Measurements from ENCODE around the gene DACT2. TPM values are rescaled to one million over a fixed set of nuclear protein-coding genes. Genes with fewer than 3 reads are reported as not detected.

The DACT2 gene
- total RNA-seq, 1 experiment from 2014 or later, result not detected

DNA sequence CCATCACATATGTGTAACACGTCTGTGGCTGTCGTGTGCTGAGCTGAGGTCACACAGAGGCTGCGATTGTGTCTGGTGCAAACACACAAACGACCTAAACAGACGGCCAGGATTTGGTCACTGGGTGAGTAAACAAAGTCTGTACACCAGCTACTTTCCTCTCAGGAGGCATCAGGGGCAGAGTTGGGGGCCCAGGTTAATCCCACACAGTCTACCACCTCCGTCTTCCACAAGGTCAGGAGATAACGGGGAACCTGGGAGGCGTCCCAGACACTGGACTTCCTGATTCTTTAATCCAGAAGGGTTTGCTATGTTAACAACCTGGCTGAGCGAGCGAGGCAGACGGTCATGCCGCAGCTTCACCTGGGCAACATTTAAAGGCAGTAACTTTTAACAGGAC is 1.5 kb downstream of the DACT2 start:
- RAD21 ChIA-PET (ENCODE audit: low non-redundant PET in 1 of 2, low total read pairs in 2 of 2, uncharacterized antibody in 2 of 2, unreplicated experiment in 2 of 2), result no interaction called here
- Histone ChIP-seq H2AFZ (ENCODE audit: low read depth, low read length, poor library complexity, severe bottlenecking) (no peak overlapping the region), H3K36me3 (ENCODE audit: control insufficient read depth in 1 of 2, insufficient read depth in 2 of 2, low read length in 2 of 2) (no peaks in the 10 kb centered on the region), H3K4me2 (ENCODE audit: low read length) (no peak overlapping the region), H3K79me2 (ENCODE audit: insufficient read depth, low read length) (no peaks in the 10 kb centered on the region), H3K27me3 (ENCODE audit: insufficient read depth, low read length) (0 out of 2 replicates have a peak, but pooled peaks cover 4% of the 10 kb centered on the region), H3K9me3 (ENCODE audit: control insufficient read depth in 1 of 2, insufficient read depth in 1 of 2, low read depth in 1 of 2, low read length in 2 of 2) (no peaks in the 10 kb centered on the region), H3K27ac (ENCODE audit: low read depth, low read length) (no peak overlapping the region), H4K20me1 (ENCODE audit: insufficient read depth) (no peaks in the 10 kb centered on the region), H3K4me3 (replicated peaks in 1 of 2; ENCODE audit: low read depth in 1 of 2, low read length in 2 of 2) (no peak overlapping the region), H3K9me2 (ENCODE audit: insufficient read depth) (no peaks in the 10 kb centered on the region), H3K9ac (ENCODE audit: low read length) (no peak overlapping the region), H3K4me1 (ENCODE audit: control insufficient read depth in 1 of 2, insufficient read depth in 2 of 2, low read length in 2 of 2) (no peaks in the 10 kb centered on the region)
- no peak for ATAC-seq
- POLR2A ChIA-PET, result no interaction called here
- no TSS peak for BruUV-seq (replicated peaks)
- CTCF ChIA-PET, result no interaction called here
- no peak for TF ChIP-seq EZH2phosphoT487 (IDR thresholded peaks at IDR 0.05; ENCODE audit: borderline replicate concordance)
- TF ChIP-seq POLR2AphosphoS5 (IDR thresholded peaks at IDR 0.05; ENCODE audit: low read depth, low read length), result no peak
- no peak for TF ChIP-seq EGR1 (IDR thresholded peaks at IDR 0.05; ENCODE audit: low read depth)
- TF ChIP-seq POLR2A (IDR thresholded peaks at IDR 0.05; ENCODE audit: borderline replicate concordance, extremely low read depth, insufficient read depth, insufficient read length), result no peak
- no peak for TF ChIP-seq REST (IDR thresholded peaks at IDR 0.05; ENCODE audit: low read depth)
- no peak for TF ChIP-seq ZFX (IDR thresholded peaks at IDR 0.05)
- TF ChIP-seq, protein P1, sequence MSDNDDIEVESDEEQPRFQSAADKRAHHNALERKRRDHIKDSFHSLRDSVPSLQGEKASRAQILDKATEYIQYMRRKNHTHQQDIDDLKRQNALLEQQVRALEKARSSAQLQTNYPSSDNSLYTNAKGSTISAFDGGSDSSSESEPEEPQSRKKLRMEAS (IDR thresholded peaks at IDR 0.05), result no peak
- TF ChIP-seq JUND (IDR thresholded peaks at IDR 0.05), result no peak
- no peak for TF ChIP-seq RAD21 (IDR thresholded peaks at IDR 0.05; ENCODE audit: low read depth)
- TF ChIP-seq ATF3 (IDR thresholded peaks at IDR 0.05), result no peak
- no peak for TF ChIP-seq SRF (IDR thresholded peaks at IDR 0.05; ENCODE audit: low read depth)
- no peak for TF ChIP-seq FOSL1 (IDR thresholded peaks at IDR 0.05; ENCODE audit: low read depth)
- TF ChIP-seq SP1 (IDR thresholded peaks at IDR 0.05; ENCODE audit: low read depth), result no peak
- TF ChIP-seq, protein P2, sequence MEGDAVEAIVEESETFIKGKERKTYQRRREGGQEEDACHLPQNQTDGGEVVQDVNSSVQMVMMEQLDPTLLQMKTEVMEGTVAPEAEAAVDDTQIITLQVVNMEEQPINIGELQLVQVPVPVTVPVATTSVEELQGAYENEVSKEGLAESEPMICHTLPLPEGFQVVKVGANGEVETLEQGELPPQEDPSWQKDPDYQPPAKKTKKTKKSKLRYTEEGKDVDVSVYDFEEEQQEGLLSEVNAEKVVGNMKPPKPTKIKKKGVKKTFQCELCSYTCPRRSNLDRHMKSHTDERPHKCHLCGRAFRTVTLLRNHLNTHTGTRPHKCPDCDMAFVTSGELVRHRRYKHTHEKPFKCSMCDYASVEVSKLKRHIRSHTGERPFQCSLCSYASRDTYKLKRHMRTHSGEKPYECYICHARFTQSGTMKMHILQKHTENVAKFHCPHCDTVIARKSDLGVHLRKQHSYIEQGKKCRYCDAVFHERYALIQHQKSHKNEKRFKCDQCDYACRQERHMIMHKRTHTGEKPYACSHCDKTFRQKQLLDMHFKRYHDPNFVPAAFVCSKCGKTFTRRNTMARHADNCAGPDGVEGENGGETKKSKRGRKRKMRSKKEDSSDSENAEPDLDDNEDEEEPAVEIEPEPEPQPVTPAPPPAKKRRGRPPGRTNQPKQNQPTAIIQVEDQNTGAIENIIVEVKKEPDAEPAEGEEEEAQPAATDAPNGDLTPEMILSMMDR (IDR thresholded peaks at IDR 0.05 in 2 of 3, conservative IDR thresholded peaks at IDR 0.05 in 1 of 3; ENCODE audit: borderline replicate concordance in 1 of 3, insufficient read depth in 1 of 3, low read depth in 2 of 3, low read length in 2 of 3), result no peak
- no peak for DNase-seq (ENCODE audit: low read depth, low spot score)
- intact Hi-C loops (cut with micrococcal nuclease), result no loop called here

All from HCT116 (cell line).